Esophagus mucosa (tissue), 1 donor: ENCODE results near the gene IZUMO1. TPM values are rescaled to one million over a fixed set of nuclear protein-coding genes. Genes with fewer than 3 reads are reported as not detected.
A peak's percentile ranks its signal among the peaks of the same experiment; 100 is the strongest.
"Not testable (repeated sequence)": the region's sequence is repeated elsewhere in the genome, so short reads cannot be mapped to it uniquely, and the experiment has no call there.

Experiments used
- ATAC-seq: fragments of 200-7000 bp; cut with Tn5 transposase; one replicate; pipeline ENCODE4 v1.9.1; 2020
- total RNA-seq: library from RNA; stranded (reverse); gene quantifications from one replicate; pipeline ENCODE4 v1.2.4, GENCODE V29; 2023
- donor health status: DM: yes; HTN: yes; CAD: no.

The IZUMO1 gene
- total RNA-seq, result 1.3 TPM

DNA sequence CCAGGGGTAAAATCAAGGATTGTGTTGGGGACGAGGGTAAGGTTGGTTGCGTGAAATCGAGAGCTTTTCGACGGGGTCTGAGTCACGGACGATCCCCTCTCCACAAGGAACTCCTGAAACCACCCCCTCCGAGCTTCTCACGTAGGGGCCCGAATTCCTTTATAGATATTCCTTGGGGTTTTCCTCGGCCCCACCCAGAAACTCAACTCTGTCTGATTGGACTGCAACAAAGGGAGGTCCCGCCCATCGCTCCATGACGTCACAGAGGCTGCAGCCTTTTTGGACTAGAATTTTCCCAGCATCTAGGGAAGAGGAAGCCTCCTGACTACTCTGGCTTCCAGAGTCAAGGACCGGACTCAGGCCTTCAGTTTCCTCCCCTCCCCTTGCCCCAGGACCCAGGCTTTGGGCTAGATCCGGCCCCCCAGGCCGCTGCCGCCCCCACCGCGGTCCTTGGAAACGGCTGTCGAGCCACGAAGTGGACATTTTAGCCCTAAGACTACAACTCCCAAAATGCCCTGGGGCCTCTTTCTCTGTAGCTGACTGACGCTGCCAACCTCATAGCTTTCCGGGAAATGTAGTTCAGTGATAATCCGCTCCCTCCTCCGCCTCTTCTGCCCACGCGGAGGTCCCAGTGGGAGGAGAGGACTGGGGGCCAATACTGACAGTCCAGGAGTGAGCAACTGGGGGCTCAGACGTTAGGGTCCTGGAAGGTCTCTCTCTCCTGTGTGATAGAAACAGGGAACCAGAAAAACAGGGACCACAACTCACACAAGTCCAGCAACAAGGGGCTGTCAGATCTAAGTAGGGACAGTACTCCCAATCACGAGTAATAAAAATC is at the start of gene IZUMO1:
Gene IZUMO1, minus strand, starts transcription at position 172 of the 838 bp plus-strand sequence. CDS start 1,050 bp downstream, outside the sequence.
- no peak for ATAC-seq

DNA sequence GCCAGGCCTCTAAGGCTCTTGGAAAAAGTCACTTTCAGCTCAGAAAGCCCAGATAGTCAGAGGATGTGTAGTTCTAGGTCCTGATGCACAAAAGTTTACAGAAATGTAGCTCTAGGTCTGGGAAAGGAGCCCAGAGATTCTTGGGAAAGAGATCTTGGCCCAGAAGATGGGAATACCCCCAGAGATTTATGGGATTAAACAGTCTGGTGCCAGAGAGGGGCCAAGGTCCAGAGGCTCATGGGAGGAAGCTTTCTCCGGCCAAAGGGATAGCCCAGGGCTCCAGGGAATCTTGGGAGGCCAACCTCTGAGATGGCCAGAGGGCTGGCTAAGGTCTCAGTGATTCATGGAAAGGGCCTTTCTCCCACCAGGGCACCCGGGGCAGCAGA is 49.0 kb upstream of the IZUMO1 start:
- ATAC-seq, result no peak

- peak; percentile 94 for ATAC-seq
These were observed 48.5 kb upstream of the IZUMO1 start for GRCh38 chr19:48795055-48795684.

DNA sequence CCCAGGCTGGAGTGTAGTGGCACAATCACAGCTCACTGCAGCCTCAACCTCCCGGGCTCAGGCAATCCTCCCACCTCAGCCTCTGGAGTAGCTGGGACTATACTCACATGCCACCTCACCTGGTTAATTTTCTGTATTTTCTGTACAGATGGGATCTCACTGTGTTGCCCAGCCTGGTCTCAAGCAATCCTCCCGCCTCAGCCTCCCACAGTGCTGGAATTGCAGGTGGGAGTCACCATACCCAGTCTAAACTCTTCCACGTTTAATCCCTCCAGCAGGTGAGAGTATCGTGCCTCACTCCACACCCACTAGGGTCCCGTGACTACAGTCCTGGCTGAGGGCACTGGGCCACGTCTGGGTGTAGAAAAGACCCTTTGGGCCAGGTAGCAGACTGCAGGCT is 47.6 kb upstream of the IZUMO1 start:
- ATAC-seq, result no peak

DNA sequence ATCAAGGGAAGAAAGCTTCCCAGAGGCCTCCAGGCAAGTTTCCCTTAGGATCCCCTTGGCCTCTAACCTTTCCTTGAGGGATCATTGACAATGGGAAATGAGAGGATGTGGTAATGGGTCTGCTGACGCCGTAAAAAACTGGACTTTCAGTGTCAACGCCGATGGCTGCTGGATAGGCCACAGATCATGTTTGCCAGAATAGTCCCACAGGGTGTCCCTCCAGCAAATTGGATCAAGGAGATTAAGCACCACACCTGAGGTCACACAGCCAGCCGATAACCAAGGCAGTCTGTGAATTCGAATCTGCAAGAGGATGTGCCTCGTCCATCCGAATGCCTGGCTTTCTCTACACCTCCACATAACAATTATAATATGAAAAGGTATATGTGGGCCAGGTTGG is 46.6 kb upstream of the IZUMO1 start:
- no peak for ATAC-seq

DNA sequence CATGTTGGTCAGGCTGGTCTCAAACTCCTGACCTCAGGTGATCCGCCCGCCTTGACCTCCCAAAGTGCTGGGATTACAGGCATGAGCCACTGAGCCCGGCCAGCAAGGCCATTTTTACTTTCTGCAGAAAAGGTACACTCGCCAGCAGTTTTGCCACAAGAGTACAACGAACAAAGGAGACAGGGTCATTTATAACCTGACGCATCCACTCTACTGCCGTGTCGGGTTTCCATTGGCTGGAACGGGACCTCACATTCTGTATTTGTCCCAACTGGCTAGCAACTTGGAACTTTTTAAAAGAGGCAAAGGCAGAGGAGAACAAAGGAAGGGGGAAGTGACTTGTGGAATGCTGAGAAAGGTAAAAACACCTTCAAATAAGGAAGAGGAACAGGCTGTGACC is 40.6 kb upstream of the IZUMO1 start:
- ATAC-seq, result not testable (repeated sequence)

DNA sequence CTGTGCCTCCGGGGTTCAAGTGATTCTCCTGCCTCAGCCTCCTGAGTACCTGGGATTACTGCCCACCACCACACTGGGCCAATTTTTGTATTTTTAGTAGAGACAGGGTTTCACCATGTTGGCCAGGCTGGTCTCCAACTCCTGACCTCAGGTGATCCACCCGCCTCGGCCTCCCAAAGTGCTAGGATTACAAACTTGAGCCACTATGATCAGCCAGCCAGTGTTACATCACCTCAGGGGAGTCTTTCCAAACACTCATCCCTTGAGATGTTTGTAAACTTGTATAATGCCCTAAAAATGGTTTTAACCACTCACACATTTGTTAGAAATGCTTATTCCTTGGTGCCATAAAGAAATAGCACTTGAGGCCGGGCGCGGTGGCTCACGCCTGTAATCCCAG is 39.7 kb upstream of the IZUMO1 start:
- ATAC-seq, result not testable (repeated sequence)

DNA sequence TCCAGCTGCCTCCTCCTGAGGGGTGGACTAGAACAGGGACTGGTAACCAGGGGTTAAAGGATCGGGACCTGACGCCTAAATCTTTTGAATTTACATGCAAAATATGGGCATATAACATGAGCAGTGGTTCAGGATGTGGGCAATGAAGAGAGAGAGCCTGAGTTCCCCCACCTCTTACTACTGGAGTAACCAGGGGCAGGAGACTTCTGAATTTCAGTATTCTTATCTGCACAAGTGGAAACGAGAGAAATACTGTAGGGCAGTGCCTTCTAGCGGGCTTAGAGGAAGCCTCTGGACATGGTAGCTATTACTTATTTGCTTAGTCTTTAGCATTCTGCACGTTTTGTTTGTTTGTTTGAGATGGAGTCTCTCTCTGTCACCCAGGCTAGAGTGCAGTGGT is 37.8 kb upstream of the IZUMO1 start:
- no peak for ATAC-seq

- no peak for ATAC-seq
These were observed 34.1 kb upstream of the IZUMO1 start for GRCh38 chr19:48780631-48781391.

DNA sequence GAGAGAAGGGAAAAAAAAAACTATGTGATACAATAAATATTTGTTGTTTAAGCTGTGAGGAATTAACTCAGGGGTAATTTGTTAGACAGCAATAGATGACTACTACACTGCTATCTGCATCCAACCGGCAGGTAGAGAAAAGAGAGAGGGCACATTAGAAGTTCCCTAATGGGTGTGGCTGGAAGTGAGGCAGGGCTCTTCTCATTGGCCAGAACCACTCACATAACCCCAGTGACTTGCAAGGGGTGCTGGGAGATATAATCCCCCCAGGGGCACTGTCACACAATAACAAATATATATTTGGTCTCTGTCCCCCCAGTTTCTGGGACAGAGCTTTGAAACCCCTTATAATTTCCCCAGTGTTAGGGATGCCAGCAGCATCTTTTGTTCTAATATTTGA is 32.9 kb upstream of the IZUMO1 start:
- ATAC-seq, result no peak

GRCh38 chr19:48777720-48778119 is 31.0 kb upstream of the IZUMO1 start:
- no peak for ATAC-seq

DNA sequence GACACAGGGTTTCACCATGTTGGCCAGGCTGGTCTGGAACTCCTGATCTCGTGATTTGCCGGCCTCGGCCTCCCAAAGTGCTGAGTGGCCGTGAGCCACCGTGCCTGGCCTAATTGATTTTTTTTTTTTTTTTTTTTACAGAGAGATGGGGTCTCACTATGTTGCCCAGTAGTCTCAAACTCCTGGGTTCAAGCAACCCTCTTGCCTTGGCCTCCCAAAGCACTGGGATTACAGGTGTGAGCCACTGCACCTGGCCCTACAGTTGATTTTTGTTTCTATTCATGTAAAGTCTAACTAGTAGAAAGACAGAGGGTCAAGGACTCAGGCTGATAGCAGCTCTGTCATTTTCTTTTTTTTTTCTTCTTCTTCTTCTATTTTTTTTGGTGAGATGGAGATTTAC is 30.4 kb upstream of the IZUMO1 start:
- ATAC-seq, result no peak

DNA sequence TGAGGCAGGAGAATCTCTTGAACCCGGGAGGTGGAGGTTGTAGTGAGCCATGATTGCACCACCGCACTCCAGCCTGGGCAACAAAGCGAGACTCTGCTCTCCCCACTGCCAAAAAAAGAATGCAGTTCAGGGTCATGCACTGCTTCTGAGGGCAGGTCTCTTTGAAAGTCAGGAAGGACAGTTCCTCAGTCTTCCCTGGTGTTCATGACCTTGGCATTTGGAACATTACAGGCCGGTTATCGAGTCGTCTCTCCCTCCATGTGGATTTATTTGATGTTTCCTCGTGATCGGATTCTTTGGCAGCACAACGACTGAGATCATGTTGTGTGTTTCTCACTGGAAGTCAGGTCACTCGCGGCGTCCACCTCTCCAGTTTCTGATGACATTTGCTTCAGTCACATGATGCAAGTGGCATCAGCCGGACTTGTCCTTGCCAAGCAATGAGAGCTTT is 25.8 kb upstream of the IZUMO1 start:
- ATAC-seq, result no peak

DNA sequence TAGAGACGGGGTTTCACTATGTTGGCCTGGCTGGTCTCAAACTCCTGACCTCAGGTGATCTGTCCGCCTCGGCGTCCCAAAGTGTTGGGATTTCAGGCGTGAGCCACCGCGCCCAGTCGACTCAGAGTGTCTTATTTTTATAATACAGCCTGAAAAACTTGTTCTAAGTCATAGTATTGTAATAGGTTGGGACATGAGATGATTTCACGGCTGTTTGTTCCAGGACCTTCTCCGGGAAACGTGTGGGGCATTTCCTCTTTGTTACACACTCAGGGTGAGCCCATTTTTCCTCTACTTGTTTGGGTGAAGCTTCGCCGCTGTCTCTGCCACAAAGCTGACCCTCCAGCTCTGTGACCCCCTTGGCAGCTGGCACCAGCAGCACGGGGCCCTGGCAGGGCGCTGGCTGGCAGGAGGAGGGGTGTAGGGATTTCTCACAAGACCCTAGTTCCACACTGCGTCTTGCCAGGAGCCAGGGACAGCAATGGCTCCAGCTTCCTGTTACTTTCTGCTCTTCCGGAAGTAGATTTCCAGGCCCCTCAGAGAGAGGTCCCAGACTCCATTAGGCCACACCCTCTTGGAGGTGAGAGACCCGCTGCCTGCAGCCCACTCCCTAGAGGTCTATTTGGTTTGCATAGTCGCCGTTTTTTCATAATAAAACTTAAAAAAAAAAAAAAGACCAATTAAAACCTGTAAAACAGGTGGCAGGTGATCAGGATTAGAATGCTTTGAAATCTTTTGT is 24.2 kb upstream of the IZUMO1 start:
- ATAC-seq, result peak; percentile 87

GRCh38 chr19:48770266-48770665 is 23.6 kb upstream of the IZUMO1 start:
- peak; percentile 59 for ATAC-seq

GRCh38 chr19:48768994-48769713 is 22.4 kb upstream of the IZUMO1 start:
- no peak for ATAC-seq

GRCh38 chr19:48768171-48768753 is 21.6 kb upstream of the IZUMO1 start:
- not testable (repeated sequence) for ATAC-seq

DNA sequence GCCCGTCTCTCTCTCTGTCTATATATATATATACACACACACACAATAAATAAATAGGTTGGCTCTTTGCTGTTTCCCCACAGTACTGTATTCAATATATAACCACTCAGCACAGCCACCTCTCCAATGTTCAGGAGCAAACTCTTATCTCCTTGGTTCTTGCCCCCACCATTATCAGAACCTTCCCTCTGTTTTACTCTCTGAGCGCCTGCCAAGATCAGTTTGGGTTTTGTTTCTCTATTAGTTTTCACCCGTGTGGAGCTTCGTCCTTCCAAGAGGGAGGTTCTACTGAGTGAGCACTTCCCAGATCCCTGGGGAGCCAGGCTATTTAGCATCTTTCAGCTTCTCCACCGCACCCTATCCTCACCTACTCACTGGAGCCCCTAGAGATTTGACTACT is 19.1 kb upstream of the IZUMO1 start:
- not testable (repeated sequence) for ATAC-seq

GRCh38 chr19:48760504-48761205 is 13.9 kb upstream of the IZUMO1 start:
- ATAC-seq, result peak; percentile 50

GRCh38 chr19:48757741-48758144 is 11.0 kb upstream of the IZUMO1 start:
- ATAC-seq, result no peak
